Measurements from ENCODE around the gene TMEFF1.

Gene TMEFF1

DNA sequence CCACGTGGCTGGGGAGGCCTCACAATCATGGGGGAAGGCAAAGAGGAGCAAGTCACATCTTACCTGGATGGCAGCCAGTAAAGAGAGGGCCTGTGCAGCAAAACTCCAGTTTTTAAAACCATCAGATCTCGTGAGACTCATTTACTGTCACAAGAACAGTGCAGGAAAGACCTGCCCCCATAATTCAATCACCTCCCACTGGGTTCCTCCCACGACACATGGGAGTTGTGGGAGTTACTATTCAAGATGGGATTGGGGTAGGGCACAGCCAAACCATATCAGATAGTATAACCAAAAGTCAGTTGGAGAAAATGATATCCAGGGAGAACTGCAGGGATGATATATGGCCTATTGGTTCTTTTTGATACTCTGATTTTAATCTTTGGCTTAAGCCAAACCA lies 94.9 kb downstream of the TMEFF1 start:
- in situ Hi-C loops (cut with MboI; ENCODE audit: low pct_unique_long_range_greater_than_20kb, low sequenced_read_pairs, unreplicated experiment) = no loop called here
- DNase-seq (ENCODE audit: low spot score) = no peak
- TF ChIP-seq, protein P1, sequence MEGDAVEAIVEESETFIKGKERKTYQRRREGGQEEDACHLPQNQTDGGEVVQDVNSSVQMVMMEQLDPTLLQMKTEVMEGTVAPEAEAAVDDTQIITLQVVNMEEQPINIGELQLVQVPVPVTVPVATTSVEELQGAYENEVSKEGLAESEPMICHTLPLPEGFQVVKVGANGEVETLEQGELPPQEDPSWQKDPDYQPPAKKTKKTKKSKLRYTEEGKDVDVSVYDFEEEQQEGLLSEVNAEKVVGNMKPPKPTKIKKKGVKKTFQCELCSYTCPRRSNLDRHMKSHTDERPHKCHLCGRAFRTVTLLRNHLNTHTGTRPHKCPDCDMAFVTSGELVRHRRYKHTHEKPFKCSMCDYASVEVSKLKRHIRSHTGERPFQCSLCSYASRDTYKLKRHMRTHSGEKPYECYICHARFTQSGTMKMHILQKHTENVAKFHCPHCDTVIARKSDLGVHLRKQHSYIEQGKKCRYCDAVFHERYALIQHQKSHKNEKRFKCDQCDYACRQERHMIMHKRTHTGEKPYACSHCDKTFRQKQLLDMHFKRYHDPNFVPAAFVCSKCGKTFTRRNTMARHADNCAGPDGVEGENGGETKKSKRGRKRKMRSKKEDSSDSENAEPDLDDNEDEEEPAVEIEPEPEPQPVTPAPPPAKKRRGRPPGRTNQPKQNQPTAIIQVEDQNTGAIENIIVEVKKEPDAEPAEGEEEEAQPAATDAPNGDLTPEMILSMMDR (IDR thresholded peaks at IDR 0.05; ENCODE audit: extremely low read depth, insufficient read depth, missing control alignments) = no peak

DNA sequence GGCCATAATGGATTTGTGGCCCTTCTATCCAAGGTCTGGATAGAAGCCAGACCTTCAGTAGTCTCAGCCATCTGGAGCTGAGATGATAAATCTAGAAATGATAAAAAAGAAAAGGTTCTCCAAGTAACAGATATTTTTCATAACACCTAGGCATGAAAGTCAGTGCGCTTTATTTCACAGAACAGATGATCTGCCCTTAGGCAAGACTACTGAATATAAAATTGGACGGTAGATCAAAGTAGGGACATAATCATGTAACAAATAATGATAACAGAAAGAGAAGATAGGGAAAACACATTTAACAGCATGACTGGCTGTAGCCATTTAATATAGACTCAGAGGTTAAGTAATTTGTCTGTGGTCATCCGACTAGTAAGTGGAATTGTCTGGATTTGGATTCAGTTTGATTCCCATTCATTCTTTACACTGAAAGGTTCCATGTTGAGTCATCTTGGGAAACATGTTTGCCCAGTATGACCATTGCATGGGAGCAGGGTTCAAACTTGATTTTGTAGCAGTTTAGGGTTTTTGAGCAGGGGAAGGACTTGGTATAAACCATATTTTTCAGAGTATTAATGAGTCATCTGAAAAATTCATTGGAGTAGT lies 100.8 kb downstream of the TMEFF1 start:
- no peak for DNase-seq (ENCODE audit: low spot score)
- in situ Hi-C loops (cut with MboI; ENCODE audit: low pct_unique_long_range_greater_than_20kb, low sequenced_read_pairs, unreplicated experiment) = no loop called here
- TF ChIP-seq, protein P1 (IDR thresholded peaks at IDR 0.05; ENCODE audit: extremely low read depth, insufficient read depth, missing control alignments) = no peak

DNA sequence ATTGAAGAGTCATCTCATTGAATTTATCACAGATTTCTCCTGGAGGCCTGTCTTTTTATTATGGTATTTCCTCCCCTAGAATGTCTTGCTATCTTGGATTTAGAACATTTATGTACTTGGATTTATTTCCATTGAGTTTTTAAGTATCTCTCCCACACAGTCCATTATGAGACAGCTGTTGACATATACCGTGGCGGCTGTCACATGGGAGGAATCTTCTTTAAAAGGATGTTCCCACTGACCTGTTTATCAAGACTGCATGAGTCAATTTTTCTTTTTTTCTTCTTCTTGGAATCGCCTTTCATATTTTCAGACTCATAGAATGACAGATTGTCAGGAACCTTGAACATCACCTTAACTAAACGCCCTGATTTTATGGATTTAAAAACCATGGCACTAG lies 102.1 kb downstream of the TMEFF1 start:
- no peak for DNase-seq (ENCODE audit: low spot score)
- TF ChIP-seq, protein P1 (IDR thresholded peaks at IDR 0.05; ENCODE audit: extremely low read depth, insufficient read depth, missing control alignments) = no peak
- in situ Hi-C loops (cut with MboI; ENCODE audit: low pct_unique_long_range_greater_than_20kb, low sequenced_read_pairs, unreplicated experiment) = loop anchor here (25.0 kb wide), 2 partner anchors 238 to 1413 kb away; no protein-coding TSS in a partner anchor

DNA sequence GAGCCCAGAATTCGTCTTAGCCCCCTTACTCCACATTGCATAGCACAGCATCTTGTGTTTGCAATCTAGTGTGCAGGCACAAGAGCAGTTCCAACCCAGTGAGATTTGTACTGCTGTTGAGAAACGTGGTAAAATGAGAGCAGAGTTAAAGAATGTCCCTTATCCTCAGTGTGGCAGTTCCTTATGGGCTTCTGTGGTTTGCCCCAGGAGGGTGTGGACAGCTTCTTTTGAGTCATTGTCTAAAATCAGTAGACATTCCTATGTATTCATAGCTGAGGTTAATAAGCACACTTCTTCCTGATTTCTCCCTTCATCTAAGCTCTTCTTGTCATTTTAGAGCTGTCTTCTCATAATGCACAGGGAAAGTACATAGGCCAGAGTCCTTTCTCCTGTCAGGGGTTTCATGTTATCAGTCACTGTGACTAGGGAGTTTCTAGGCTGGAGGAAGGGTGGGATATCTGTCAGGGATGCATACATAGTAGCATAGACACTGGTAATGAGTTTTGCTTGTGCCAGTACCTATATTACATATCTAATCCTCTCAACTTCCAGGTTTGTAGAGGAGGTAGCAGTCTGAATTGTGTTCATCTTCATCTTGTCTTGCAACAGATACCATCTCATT lies 102.9 kb downstream of the TMEFF1 start:
- in situ Hi-C loops (cut with MboI; ENCODE audit: low pct_unique_long_range_greater_than_20kb, low sequenced_read_pairs, unreplicated experiment) = loop anchor here (25.0 kb wide), 2 partner anchors 239 to 1414 kb away; no protein-coding TSS in a partner anchor
- no peak for DNase-seq (ENCODE audit: low spot score)
- TF ChIP-seq, protein P1 (IDR thresholded peaks at IDR 0.05; ENCODE audit: extremely low read depth, insufficient read depth, missing control alignments) = no peak

DNA sequence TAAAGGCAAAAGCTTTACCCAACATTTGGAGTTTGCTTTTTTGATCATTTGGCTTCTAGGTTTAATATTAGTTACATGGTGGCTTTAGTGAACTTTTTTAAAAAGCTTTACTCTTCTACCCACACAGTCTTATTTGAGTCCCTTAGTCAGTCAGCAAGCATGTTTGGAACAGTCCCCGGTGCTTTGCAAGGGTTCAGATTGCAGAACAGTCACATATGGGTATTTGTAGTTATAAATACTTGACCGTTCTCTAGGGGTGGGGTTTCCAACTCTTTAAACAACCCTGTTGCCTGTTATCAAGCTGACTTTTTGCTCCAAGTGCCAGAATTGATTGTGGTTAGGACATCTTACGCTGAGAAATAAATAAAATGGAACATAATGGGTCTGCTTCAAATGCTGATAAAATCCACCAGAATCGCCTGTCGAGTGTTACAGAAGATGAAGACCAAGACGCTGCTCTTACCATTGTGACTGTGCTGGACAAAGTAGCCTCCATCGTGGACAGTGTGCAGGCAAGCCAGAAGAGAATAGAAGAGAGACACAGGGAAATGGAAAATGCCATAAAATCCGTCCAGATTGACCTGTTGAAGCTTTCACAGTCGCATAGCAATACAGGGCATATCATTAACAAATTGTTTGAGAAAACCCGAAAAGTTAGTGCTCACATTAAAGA lies 105.0 kb downstream of the TMEFF1 start, which contains the start of gene CAVIN4:
Gene CAVIN4, plus strand, starts transcription at position 304 of the 673 bp plus-strand sequence. Its CDS starts 65 bp downstream, at position 369.
- no peak for DNase-seq (ENCODE audit: low spot score)
- in situ Hi-C loops (cut with MboI; ENCODE audit: low pct_unique_long_range_greater_than_20kb, low sequenced_read_pairs, unreplicated experiment) = loop anchor here (25.0 kb wide), 2 partner anchors 241 to 1416 kb away; no protein-coding TSS in a partner anchor
- TF ChIP-seq, protein P1 (IDR thresholded peaks at IDR 0.05; ENCODE audit: extremely low read depth, insufficient read depth, missing control alignments) = no peak

DNA sequence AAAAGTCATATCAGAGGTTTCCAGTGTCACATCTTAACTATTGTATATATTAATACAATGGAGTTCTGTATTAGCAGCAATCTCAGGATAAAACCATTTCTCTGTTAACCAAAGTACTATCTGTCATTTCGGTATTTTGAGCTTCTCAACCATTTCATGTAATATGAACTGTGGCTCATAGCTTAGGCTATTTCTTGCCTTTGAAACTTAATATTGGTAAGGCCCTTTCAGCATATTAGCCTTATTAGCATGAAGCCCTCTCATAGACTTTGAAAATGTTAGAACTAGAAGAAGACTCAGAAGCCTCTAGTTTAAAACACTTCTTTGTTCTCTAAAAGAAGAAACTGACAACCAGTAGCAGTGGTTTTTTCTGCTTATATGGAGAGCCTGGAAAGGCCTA lies 105.7 kb downstream of the TMEFF1 start:
- in situ Hi-C loops (cut with MboI; ENCODE audit: low pct_unique_long_range_greater_than_20kb, low sequenced_read_pairs, unreplicated experiment) = loop anchor here (25.0 kb wide), 2 partner anchors 241 to 1416 kb away; no protein-coding TSS in a partner anchor
- TF ChIP-seq, protein P1 (IDR thresholded peaks at IDR 0.05; ENCODE audit: extremely low read depth, insufficient read depth, missing control alignments) = no peak
- DNase-seq (ENCODE audit: low spot score) = no peak

All from GM13977 (cell line).